ENCODE measurements around the gene PM20D2. TPM values are rescaled to one million over a fixed set of nuclear protein-coding genes. Genes with fewer than 3 reads are reported as not detected.

The PM20D2 gene
- total and polyA plus RNA-seq, 2 of the 8 experiments (the other 6 are each of a cell fraction or from before 2014, with no cell fraction given), result 2.7 to 7.6 TPM

- WGBS, 2 experiments (ENCODE audit: extremely low coverage in 1 of 2, insufficient coverage in 1 of 2, insufficient read length in 1 of 2, insufficient replicate concordance in 2 of 2, low coverage in 1 of 2, low lambda C conversion rate in 2 of 2, missing lambda C conversion rate in 1 of 2), result 78% methylated on average over 5 of the region's 5 CpGs; no CpG with 5 or more reads in 1 of the 2 experiments
- H4K8ac ChIP-seq (ENCODE audit: extremely low read depth, insufficient read depth, low read length), result no peak overlapping the region
- TF ChIP-seq BCL11A (IDR thresholded peaks at IDR 0.05; ENCODE audit: low read depth in 2 of 2, low read length in 2 of 2) (no peak), SRF (IDR thresholded peaks at IDR 0.05; ENCODE audit: low read depth, low read length) (no peak), MAFK (IDR thresholded peaks at IDR 0.05; ENCODE audit: low read depth, low read length) (no peak), FOSL1 (IDR thresholded peaks at IDR 0.05; ENCODE audit: insufficient read depth, low read depth, low read length) (no peak), POU5F1 (IDR thresholded peaks at IDR 0.05; ENCODE audit: low read depth, low read length) (no peak), ZNF274 (IDR thresholded peaks at IDR 0.05; ENCODE audit: borderline replicate concordance, extremely low read depth, low read length) (no peak), SIX5 (IDR thresholded peaks at IDR 0.05; ENCODE audit: low read depth, low read length) (no peak), CHD1 (IDR thresholded peaks at IDR 0.05; ENCODE audit: low read depth, low read length) (no peak), HDAC6 (IDR thresholded peaks at IDR 0.05; ENCODE audit: low read depth, low read length) (no peak), RXRA (IDR thresholded peaks at IDR 0.05; ENCODE audit: insufficient read depth, low read depth, low read length) (no peak), CHD2 (IDR thresholded peaks at IDR 0.05; ENCODE audit: low read length) (no peak), GABPA (IDR thresholded peaks at IDR 0.05; ENCODE audit: borderline replicate concordance, insufficient read depth, low read length) (no peak), SP2 (IDR thresholded peaks at IDR 0.05; ENCODE audit: low read length) (no peak), TAF7 (optimal IDR thresholded peaks at IDR 0.05; ENCODE audit: borderline replicate concordance, low read depth, low read length) (no peak)
These were observed 6.1 kb upstream of the PM20D2 start for GRCh38 chr6:89139509-89140346.

More at GRCh38 chr6:89139509-89140346, 6.1 kb upstream of the PM20D2 start:
- Histone ChIP-seq H2AFZ (ENCODE audit: low read length) (no peak overlapping the region), H3K79me1 (ENCODE audit: low read depth, low read length) (no peaks in the 10 kb centered on the region), H3K14ac (ENCODE audit: insufficient read length) (no peak overlapping the region), H3K27me3 (replicated peaks in 1 of 4; ENCODE audit: control insufficient read depth in 3 of 4, extremely low read depth in 1 of 4, insufficient read depth in 3 of 4, low read length in 3 of 4) (peaks cover 6 to 18% (median 12%) of the 10 kb centered on the region in 4 experiments), H3K56ac (replicated peaks; ENCODE audit: insufficient read length, low read depth, low read length) (no peak overlapping the region), H2AK5ac (ENCODE audit: low read depth, low read length) (no peak overlapping the region), H3K79me2 (ENCODE audit: control insufficient read depth in 1 of 2, insufficient read depth in 2 of 2, low read length in 2 of 2) (no peaks in the 10 kb centered on the region), H2BK5ac (ENCODE audit: low read depth, low read length) (no peak overlapping the region), H3K23me2 (ENCODE audit: low read depth, low read length) (no peaks in the 10 kb centered on the region), H3K23ac (ENCODE audit: insufficient read length) (no peak overlapping the region), H3K18ac (ENCODE audit: extremely low read depth, low read length) (no peak overlapping the region), H4K91ac (replicated peaks; ENCODE audit: insufficient read length, low read length) (no peak overlapping the region), H3K4me3 (ENCODE audit: extremely low read depth in 1 of 4, insufficient read depth in 2 of 4, low read depth in 3 of 4, low read length in 4 of 4) (no peak overlapping the region), H3K9ac (replicated peaks in 1 of 4; ENCODE audit: extremely low read depth in 1 of 4, low read depth in 3 of 4, low read length in 3 of 4) (no peak overlapping the region), H4K5ac (ENCODE audit: insufficient read length, low read depth, low read length) (no peak overlapping the region), H2BK12ac (ENCODE audit: low read depth, low read length) (no peak overlapping the region), H3K27ac (ENCODE audit: low read depth, low read length) (no peak overlapping the region), H3K36me3 (ENCODE audit: control insufficient read depth in 2 of 4, insufficient read depth in 4 of 4, low read length in 3 of 4) (no peaks in the 10 kb centered on the region), H2BK15ac (ENCODE audit: low read length) (no peak overlapping the region), H3K4me2 (ENCODE audit: insufficient read depth in 1 of 2, low read depth in 2 of 2, low read length in 2 of 2) (no peak overlapping the region), H4K20me1 (replicated peaks in 1 of 2; ENCODE audit: control insufficient read depth in 1 of 2, insufficient read depth in 2 of 2, low read length in 2 of 2) (no peaks in the 10 kb centered on the region), H3K4me1 (replicated peaks in 1 of 4; ENCODE audit: control insufficient read depth in 3 of 4, insufficient read depth in 4 of 4, low read length in 3 of 4) (no peaks in the 10 kb centered on the region), H3K9me3 (ENCODE audit: insufficient read depth in 2 of 2, low read depth in 1 of 2, low read length in 1 of 2) (no peaks in the 10 kb centered on the region), H2BK120ac (replicated peaks; ENCODE audit: low read depth, low read length) (no peak overlapping the region), H3K4ac (replicated peaks; ENCODE audit: insufficient read length, low read depth, low read length) (no peak overlapping the region), H2BK20ac (ENCODE audit: low read length) (no peak overlapping the region)
- CTCF ChIA-PET (ENCODE audit: partially characterized antibody), result interaction anchor here (0.9 to 5.9 kb wide), 5 partner anchors 16 to 157 kb away, joined by 3 to 36 read pairs (median 3); no protein-coding TSS in a partner anchor
- FAIRE-seq, result no peak
- no peak for DNase-seq (ENCODE audit: low read depth in 1 of 2, low spot score in 2 of 2)
- POLR2A ChIA-PET (ENCODE audit: partially characterized antibody), result interaction anchor here (0.6 kb wide), 1 partner anchor 12 kb away, joined by 3 read pairs; no protein-coding TSS in a partner anchor

All from H1 (cell line).